ENCODE measurements around the gene ZNF197.
"Not testable (repeated sequence)": the region's sequence is repeated elsewhere in the genome, so short reads cannot be mapped to it uniquely, and the experiment has no call there.

ZNF197 gene

DNA sequence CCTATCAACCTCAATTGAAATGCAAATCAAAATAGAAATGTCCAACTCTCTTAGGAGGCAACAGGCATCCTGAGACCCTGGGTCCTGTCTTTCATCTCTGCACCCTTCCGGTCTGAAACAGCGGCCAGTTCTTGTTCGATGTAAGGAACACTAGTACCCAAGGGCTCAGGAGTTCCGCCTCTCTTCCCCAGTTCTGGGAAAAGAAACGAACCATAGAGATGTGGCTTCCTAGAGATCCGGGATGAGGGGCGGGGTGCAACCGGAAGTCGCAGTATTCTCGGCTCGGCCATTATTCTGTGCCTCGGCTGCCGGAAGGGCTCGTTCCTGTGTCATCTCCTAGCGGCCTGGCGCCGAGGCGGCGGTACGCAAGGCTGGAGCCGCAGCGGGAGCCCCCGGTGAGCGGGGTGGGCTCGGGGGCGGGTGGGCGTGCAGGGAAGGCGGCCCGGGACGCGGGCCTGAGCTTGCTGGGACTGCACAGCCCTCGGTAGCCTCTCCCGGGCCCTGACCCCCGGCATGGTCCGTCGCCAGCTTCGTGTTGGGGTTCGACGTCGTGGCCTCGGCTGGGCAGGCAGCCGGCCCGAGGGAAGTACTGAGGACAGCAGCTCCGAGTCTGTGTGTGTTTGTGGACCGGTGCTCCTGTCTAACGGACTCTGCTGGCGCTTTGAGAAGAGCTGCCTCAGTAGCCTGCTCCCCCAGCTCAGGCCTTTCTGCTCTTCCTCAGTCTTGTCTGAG lies at the start of gene ZNF197:
ZNF197 (plus strand) TSS at position 288 of the 732 bp plus-strand sequence. CDS start 4,119 bp downstream, outside the sequence.
- peak within 1 kb of the TSS; percentile 84 for H3K9ac ChIP-seq (ENCODE audit: low read depth, low read length, poor library complexity, severe bottlenecking)
- H3K79me2 ChIP-seq (ENCODE audit: insufficient read depth, low read length): peaks cover 37% of the 10 kb centered on the region
- H3K4me3 ChIP-seq (ENCODE audit: low read length, poor library complexity, severe bottlenecking): peak within 1 kb of the TSS; percentile 75
- H3K9me3 ChIP-seq (ENCODE audit: insufficient read depth, low read depth, low read length): no peaks in the 10 kb centered on the region
- peak within 1 kb of the TSS; percentile 94 for H3K4me2 ChIP-seq (ENCODE audit: low read depth, low read length, poor library complexity, severe bottlenecking)
- TF ChIP-seq, protein P1, sequence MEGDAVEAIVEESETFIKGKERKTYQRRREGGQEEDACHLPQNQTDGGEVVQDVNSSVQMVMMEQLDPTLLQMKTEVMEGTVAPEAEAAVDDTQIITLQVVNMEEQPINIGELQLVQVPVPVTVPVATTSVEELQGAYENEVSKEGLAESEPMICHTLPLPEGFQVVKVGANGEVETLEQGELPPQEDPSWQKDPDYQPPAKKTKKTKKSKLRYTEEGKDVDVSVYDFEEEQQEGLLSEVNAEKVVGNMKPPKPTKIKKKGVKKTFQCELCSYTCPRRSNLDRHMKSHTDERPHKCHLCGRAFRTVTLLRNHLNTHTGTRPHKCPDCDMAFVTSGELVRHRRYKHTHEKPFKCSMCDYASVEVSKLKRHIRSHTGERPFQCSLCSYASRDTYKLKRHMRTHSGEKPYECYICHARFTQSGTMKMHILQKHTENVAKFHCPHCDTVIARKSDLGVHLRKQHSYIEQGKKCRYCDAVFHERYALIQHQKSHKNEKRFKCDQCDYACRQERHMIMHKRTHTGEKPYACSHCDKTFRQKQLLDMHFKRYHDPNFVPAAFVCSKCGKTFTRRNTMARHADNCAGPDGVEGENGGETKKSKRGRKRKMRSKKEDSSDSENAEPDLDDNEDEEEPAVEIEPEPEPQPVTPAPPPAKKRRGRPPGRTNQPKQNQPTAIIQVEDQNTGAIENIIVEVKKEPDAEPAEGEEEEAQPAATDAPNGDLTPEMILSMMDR (conservative IDR thresholded peaks at IDR 0.05; ENCODE audit: low read length): no peak; the same call in 1 of the 2 replicates
- no peak for TF ChIP-seq EZH2phosphoT487 (IDR thresholded peaks at IDR 0.05; ENCODE audit: borderline replicate concordance)
- H4K20me1 ChIP-seq (ENCODE audit: insufficient read depth, low read length, poor library complexity, severe bottlenecking): peaks cover 12% of the 10 kb centered on the region
- H3K36me3 ChIP-seq (ENCODE audit: insufficient read depth, low read length): peaks cover 2% of the 10 kb centered on the region; the same call in 1 of the 2 replicates
- no peaks in the 10 kb centered on the region for H3K9me2 ChIP-seq (replicated peaks; ENCODE audit: low read depth, low read length)
- peak within 1 kb of the TSS; percentile 90 for H2AFZ ChIP-seq (ENCODE audit: low read length)
- H3K27me3 ChIP-seq (ENCODE audit: insufficient read depth, low read length, poor library complexity, severe bottlenecking): no peaks in the 10 kb centered on the region
- H3K4me1 ChIP-seq (ENCODE audit: insufficient read depth, low read length, poor library complexity, severe bottlenecking): peaks cover 19% of the 10 kb centered on the region
- H3F3A ChIP-seq (ENCODE audit: low read depth): no peaks in the 10 kb centered on the region

DNA sequence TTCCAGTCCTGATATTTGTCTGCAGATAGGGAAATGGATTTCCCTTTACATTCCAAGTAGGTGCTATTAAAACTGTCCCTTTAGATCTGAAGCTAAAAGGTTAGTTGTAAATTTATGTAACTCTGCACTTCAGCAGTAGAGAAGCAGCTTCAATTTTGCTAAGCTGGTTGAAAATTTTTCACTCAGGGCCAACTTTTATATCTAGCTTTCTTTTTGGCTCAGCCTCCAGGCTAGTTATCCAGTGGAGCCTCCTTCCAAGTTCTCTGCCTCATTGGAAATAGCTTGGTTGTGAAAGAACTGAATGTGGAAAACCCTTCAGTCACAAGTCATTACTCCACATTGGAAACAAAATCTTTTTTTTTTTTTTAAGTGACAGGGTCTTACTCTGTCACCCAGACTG lies 48.2 kb upstream of the ZNF197 start:
- Histone ChIP-seq H4K20me1 (ENCODE audit: insufficient read depth, low read length, poor library complexity, severe bottlenecking) (no peaks in the 10 kb centered on the region), H3K27me3 (ENCODE audit: insufficient read depth, low read length, poor library complexity, severe bottlenecking) (no peaks in the 10 kb centered on the region), H3K9me3 (ENCODE audit: insufficient read depth, low read depth, low read length) (peaks cover 4% of the 10 kb centered on the region; the same call in 1 of the 2 replicates), H3K4me1 (ENCODE audit: insufficient read depth, low read length, poor library complexity, severe bottlenecking) (no peaks in the 10 kb centered on the region), H3K79me2 (ENCODE audit: insufficient read depth, low read length) (no peaks in the 10 kb centered on the region), H3K9ac (ENCODE audit: low read depth, low read length, poor library complexity, severe bottlenecking) (no peak overlapping the region), H3K9me2 (replicated peaks; ENCODE audit: low read depth, low read length) (no peaks in the 10 kb centered on the region), H3K4me3 (ENCODE audit: low read length, poor library complexity, severe bottlenecking) (no peak overlapping the region), H3F3A (ENCODE audit: low read depth) (no peaks in the 10 kb centered on the region), H3K36me3 (ENCODE audit: insufficient read depth, low read length) (no peaks in the 10 kb centered on the region), H3K4me2 (ENCODE audit: low read depth, low read length, poor library complexity, severe bottlenecking) (no peak overlapping the region), H2AFZ (ENCODE audit: low read length) (no peak overlapping the region)
- no peak for TF ChIP-seq EZH2phosphoT487 (IDR thresholded peaks at IDR 0.05; ENCODE audit: borderline replicate concordance)
- TF ChIP-seq, protein P1 (conservative IDR thresholded peaks at IDR 0.05; ENCODE audit: low read length): no peak

DNA sequence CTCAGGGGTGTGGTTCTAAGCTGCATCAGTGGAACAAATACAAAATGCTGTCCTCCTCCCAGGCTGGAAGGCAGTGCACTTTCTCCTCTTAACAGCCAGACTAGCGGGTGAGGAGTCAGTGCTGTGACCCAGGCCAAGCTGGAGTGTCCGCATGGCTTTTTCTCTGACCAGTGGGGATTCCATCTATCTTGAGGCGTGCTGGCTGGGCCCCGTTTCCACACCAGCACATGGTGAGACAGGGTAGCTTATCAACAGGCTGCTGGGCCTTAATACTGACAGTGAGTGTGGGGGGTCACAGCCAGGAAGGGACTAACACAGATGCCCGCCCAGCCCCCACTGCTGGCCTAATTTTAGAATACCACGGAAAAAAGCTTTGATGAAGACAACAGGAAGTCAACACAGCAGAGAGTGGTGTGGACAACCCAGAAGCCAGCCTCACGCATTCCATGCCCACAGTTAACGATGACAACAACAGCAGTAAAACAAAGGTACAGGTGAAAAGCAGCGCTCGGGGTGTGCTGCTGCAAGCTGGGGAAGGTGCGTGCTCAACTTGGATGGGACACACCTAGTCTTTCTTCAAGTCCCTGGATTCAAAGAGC lies 47.4 kb upstream of the ZNF197 start:
- H3K9me3 ChIP-seq (ENCODE audit: insufficient read depth, low read depth, low read length); H3K9me2 ChIP-seq (replicated peaks; ENCODE audit: low read depth, low read length); H2AFZ ChIP-seq (ENCODE audit: low read length); H3K79me2 ChIP-seq (ENCODE audit: insufficient read depth, low read length); H3K4me2 ChIP-seq (ENCODE audit: low read depth, low read length, poor library complexity, severe bottlenecking); H4K20me1 ChIP-seq (ENCODE audit: insufficient read depth, low read length, poor library complexity, severe bottlenecking); H3K4me1 ChIP-seq (ENCODE audit: insufficient read depth, low read length, poor library complexity, severe bottlenecking); H3K9ac ChIP-seq (ENCODE audit: low read depth, low read length, poor library complexity, severe bottlenecking); H3K27me3 ChIP-seq (ENCODE audit: insufficient read depth, low read length, poor library complexity, severe bottlenecking); H3F3A ChIP-seq (ENCODE audit: low read depth); H3K36me3 ChIP-seq (ENCODE audit: insufficient read depth, low read length); H3K4me3 ChIP-seq (ENCODE audit: low read length, poor library complexity, severe bottlenecking): not testable (repeated sequence)

DNA sequence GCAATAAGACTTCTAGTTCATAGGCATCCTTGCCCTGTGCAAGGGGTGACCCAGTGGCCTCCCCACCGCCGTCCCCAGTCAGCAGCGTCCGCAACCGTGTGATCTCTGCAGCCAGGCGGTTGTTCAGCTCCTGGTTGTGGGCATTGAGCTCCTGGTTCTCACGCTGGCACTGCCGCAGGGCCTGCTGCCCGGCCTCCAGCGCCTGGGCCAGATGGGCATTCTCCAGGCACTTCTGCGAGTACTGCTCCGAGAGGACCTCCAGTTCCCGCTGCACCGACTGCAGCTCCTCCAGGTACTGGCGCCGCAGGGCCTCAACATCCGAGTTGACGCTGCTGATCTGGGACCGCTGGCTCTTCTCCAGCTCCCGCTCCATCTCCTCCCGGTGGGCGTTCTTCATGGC lies 46.5 kb upstream of the ZNF197 start:
- not testable (repeated sequence) for H3K9me3 ChIP-seq (ENCODE audit: insufficient read depth, low read depth, low read length); H3F3A ChIP-seq (ENCODE audit: low read depth); H3K27me3 ChIP-seq (ENCODE audit: insufficient read depth, low read length, poor library complexity, severe bottlenecking); H3K9ac ChIP-seq (ENCODE audit: low read depth, low read length, poor library complexity, severe bottlenecking); H3K4me1 ChIP-seq (ENCODE audit: insufficient read depth, low read length, poor library complexity, severe bottlenecking); H3K79me2 ChIP-seq (ENCODE audit: insufficient read depth, low read length); H3K4me2 ChIP-seq (ENCODE audit: low read depth, low read length, poor library complexity, severe bottlenecking); H2AFZ ChIP-seq (ENCODE audit: low read length); H4K20me1 ChIP-seq (ENCODE audit: insufficient read depth, low read length, poor library complexity, severe bottlenecking); H3K36me3 ChIP-seq (ENCODE audit: insufficient read depth, low read length); H3K9me2 ChIP-seq (replicated peaks; ENCODE audit: low read depth, low read length); H3K4me3 ChIP-seq (ENCODE audit: low read length, poor library complexity, severe bottlenecking)

DNA sequence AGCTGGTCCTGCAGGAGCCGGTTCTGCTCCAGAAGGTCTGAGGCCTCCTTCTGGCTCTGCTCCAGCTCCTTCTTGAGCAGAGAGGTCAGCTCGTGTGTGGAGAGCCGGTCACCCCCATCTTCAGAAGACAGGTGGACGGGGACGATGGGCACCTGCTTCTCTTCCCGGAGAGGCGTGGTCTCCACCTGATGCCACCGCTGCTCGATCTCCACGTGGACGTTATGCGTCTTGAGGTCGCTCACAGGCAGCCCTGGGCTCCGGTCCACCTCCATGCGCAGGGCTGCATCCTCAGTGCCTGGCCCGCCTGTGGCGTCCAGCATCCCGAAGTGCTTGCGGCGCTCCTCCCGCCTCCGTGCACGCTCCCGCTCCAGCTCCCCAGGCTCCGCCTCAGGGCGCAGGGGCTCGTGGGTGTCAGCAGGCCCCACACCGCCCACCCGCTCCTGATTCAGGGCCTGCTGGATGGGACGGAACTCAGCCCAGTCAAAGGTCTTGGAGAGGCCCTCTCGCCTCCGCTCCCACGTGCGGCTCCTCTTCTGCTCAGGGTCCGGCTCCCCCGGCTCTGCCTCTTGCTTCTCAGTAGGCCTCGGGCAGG lies 45.8 kb upstream of the ZNF197 start:
- not testable (repeated sequence) for H3K36me3 ChIP-seq (ENCODE audit: insufficient read depth, low read length); H3K4me3 ChIP-seq (ENCODE audit: low read length, poor library complexity, severe bottlenecking); H3K9ac ChIP-seq (ENCODE audit: low read depth, low read length, poor library complexity, severe bottlenecking); H3K4me2 ChIP-seq (ENCODE audit: low read depth, low read length, poor library complexity, severe bottlenecking); H2AFZ ChIP-seq (ENCODE audit: low read length); H4K20me1 ChIP-seq (ENCODE audit: insufficient read depth, low read length, poor library complexity, severe bottlenecking); H3K79me2 ChIP-seq (ENCODE audit: insufficient read depth, low read length); H3K4me1 ChIP-seq (ENCODE audit: insufficient read depth, low read length, poor library complexity, severe bottlenecking); H3K27me3 ChIP-seq (ENCODE audit: insufficient read depth, low read length, poor library complexity, severe bottlenecking); H3K9me3 ChIP-seq (ENCODE audit: insufficient read depth, low read depth, low read length); H3F3A ChIP-seq (ENCODE audit: low read depth); H3K9me2 ChIP-seq (replicated peaks; ENCODE audit: low read depth, low read length)

All from Loucy (cell line).